Transverse colon (tissue), 4 donors: ENCODE results near the gene UBAP2. TPM values are rescaled to one million over a fixed set of nuclear protein-coding genes. Genes with fewer than 3 reads are reported as not detected.
"Not testable (repeated sequence)": the region's sequence is repeated elsewhere in the genome, so short reads cannot be mapped to it uniquely, and the experiment has no call there.

Experiments
- DNase-seq: peaks from one replicate; pipeline ENCODE4 v3.0.0-alpha.2; 2019
- H3K27ac ChIP-seq, 4 donors: fragments of 200-600 bp; sonication (generic); 2 replicates each; pipeline ENCODE4 v1.5.1; 2016 to 2018; ENCODE audit warnings: inconsistent platforms in 4 of 4
- H3K27me3 ChIP-seq: fragments of 200-600 bp; sonication (generic); 2 replicates; pipeline ENCODE4 v1.5.1; 2017; ENCODE audit warnings: inconsistent platforms
- H3K36me3 ChIP-seq, 4 donors: fragments of 200-600 bp; sonication (generic); 2 replicates each; pipeline ENCODE4 v1.5.1; 2017 to 2019; ENCODE audit warnings: inconsistent platforms in 4 of 4
- H3K4me1 ChIP-seq, 4 donors: fragments of 200-600 bp; sonication (generic); 2 replicates each; pipeline ENCODE4 v1.5.1; 2017 to 2020; ENCODE audit warnings: inconsistent platforms in 4 of 4
- H3K4me3 ChIP-seq, 4 donors: fragments of 200-600 bp; sonication (generic); 1 replicate in 1 of 4; 2 replicates in 3 of 4; pipeline versions ENCODE4 v1.5.1 to v1.6.1; 2017 to 2019; ENCODE audit warnings: inconsistent platforms in 4 of 4
- H3K9me3 ChIP-seq, 2 donors: fragments of 200-600 bp; sonication (generic); 2 replicates each; pipeline ENCODE4 v1.5.1; 2017 to 2019; ENCODE audit warnings: inconsistent platforms in 2 of 2
- EP300 ChIP-seq: sonication (generic); formaldehyde crosslinking; IDR thresholded peaks from one replicate; pipeline ENCODE4 v1.6.1; 2017; ENCODE audit warnings: antibody characterized with exemption, low read depth
- POLR2A ChIP-seq: fragments of 450-650 bp; IDR thresholded peaks from one replicate; pipeline ENCODE4 v1.6.1; 2016; ENCODE audit warnings: antibody characterized with exemption, mild to moderate bottlenecking, moderate library complexity
- POLR2AphosphoS5 ChIP-seq, 3 donors: sonication (generic); formaldehyde crosslinking; IDR thresholded peaks; one replicate each; pipeline ENCODE4 v1.6.1; 2016; ENCODE audit warnings: antibody characterized with exemption in 3 of 3
- WGBS, 2 donors: methylation state at CpG; one replicate each; pipeline ENCODE4 v1.1.5; 2018; ENCODE audit warnings: low coverage in 1 of 2; 5-methylcytosine and 5-hydroxymethylcytosine counted together
- in situ Hi-C, 4 donors: fragments of 200-750 bp; cut with MboI; loops; one replicate each; pipeline versions ENCODE4 v1.15.0 to v1.15.1; 2017; ENCODE audit warnings: low sequenced_read_pairs in 3 of 4, low pct_ligation_motif_present in 1 of 4, low pct_unique_long_range_greater_than_20kb in 1 of 4
- intact Hi-C: fragments of 100-400 bp; cut with DNase I; formaldehyde crosslinking; loops from one replicate; pipeline ENCODE4 v1.15.1; 2023; ENCODE audit warnings: low total_unique reads
- total RNA-seq, 4 donors: library from RNA; depleted of rRNA; stranded (reverse); fragments of >200 nt; gene quantifications; one replicate each; pipeline ENCODE4 v1.1.0, GENCODE V29; 2016
- TF ChIP-seq, protein P1 (sequence below), 5 experiments: fragments of 200-600 bp in 3 of 5; fragments of 450-650 bp in 2 of 5; sonication (generic) in 3 of 5; IDR thresholded peaks; 1 replicate in 2 of 5; 2 replicates in 3 of 5; pipeline ENCODE4 v1.5.1; 2016 to 2017; ENCODE audit warnings: antibody characterized with exemption in 5 of 5, inconsistent platforms in 3 of 5, mild to moderate bottlenecking in 2 of 5, moderate library complexity in 1 of 5

The UBAP2 gene
- total RNA-seq, 4 donors from 2014 or later = 22.5 to 52.1 (median 31.7) TPM

DNA sequence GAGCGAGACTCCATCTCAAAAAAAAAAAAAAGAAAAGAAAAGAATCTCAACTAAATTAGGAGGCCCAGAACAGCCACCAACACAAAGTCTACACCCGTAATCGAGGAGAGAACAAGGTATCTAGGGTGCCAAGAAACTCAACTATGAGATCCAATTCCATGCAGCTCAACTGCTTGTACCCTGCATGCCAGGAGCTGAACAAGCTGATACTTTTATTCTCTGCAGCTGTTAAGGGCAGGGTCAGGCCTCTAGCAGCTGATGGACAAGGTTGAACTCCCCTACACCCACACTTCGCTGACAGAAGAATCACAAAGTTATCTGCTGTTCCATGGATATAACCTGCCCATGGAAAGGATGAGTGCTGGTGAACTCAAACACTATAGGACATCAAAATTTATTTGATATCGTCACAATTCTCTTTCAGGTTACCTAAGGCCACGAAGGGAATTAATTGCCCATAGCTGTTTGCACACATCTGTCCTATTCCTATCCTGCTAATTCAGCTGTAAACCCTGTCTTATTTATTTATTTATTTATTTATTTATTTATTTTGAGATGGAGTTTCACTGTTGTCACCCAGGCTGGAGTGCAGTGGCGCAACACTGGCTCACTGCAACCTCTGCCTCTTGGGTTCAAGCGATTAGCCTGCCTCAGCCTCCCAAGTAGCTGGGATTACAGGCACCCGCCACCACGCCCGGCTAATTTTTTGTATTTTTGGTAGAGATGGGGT, 20.7 kb downstream of the UBAP2 start:
- Histone ChIP-seq H3K27me3 (no peaks in the 10 kb centered on the region), H3K27ac (no peak overlapping the region), H3K9me3 (no peaks in the 10 kb centered on the region), H3K4me1 (peaks cover 0 to 3% (median 0%) of the 10 kb centered on the region in 4 donors), H3K4me3 (no peak overlapping the region), H3K36me3 (peaks cover 0 to 7% (median 0%) of the 10 kb centered on the region in 4 donors)
- intact Hi-C loops = loop anchor here (5.0 kb wide), 1 partner anchor 649 kb away; no protein-coding TSS in a partner anchor
- in situ Hi-C loops = no loop called here
- no peak for DNase-seq
- WGBS, 2 donors = 95 to 98% methylated on average over 9 to 11 of the region's 11 CpGs
- no peak for TF ChIP-seq EP300
- TF ChIP-seq POLR2AphosphoS5 (IDR thresholded peaks at IDR 0.05) = no peak
- no peak for TF ChIP-seq POLR2A
- TF ChIP-seq, protein P1, sequence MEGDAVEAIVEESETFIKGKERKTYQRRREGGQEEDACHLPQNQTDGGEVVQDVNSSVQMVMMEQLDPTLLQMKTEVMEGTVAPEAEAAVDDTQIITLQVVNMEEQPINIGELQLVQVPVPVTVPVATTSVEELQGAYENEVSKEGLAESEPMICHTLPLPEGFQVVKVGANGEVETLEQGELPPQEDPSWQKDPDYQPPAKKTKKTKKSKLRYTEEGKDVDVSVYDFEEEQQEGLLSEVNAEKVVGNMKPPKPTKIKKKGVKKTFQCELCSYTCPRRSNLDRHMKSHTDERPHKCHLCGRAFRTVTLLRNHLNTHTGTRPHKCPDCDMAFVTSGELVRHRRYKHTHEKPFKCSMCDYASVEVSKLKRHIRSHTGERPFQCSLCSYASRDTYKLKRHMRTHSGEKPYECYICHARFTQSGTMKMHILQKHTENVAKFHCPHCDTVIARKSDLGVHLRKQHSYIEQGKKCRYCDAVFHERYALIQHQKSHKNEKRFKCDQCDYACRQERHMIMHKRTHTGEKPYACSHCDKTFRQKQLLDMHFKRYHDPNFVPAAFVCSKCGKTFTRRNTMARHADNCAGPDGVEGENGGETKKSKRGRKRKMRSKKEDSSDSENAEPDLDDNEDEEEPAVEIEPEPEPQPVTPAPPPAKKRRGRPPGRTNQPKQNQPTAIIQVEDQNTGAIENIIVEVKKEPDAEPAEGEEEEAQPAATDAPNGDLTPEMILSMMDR (IDR thresholded peaks at IDR 0.05) = no peak

DNA sequence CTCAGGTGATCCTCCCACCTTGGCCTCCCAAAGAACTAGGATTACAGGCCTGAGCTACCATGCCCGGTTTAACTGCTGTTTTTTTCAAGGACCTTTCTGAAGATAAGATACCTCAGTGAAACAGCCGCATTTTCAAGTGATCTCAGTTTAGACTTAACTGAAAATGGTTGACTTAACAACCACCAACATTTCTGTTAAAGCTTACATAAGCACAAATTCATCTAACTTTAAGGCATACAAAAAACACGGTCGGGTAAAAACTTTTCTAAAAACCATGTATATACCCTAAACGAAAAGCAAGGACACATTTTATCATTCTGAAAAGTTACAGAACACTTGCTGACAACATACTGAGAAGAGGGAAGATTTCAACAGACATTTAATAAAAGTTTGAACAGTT, 22.9 kb downstream of the UBAP2 start:
- Histone ChIP-seq H3K4me3 (no peak overlapping the region), H3K9me3 (no peaks in the 10 kb centered on the region), H3K4me1 (peaks cover 0 to 3% (median 0%) of the 10 kb centered on the region in 4 donors), H3K36me3 (no peaks in the 10 kb centered on the region), H3K27ac (no peak overlapping the region), H3K27me3 (no peaks in the 10 kb centered on the region)
- intact Hi-C loops = loop anchor here (5.0 kb wide), 1 partner anchor 651 kb away; no protein-coding TSS in a partner anchor
- TF ChIP-seq, protein P1 (IDR thresholded peaks at IDR 0.05) = no peak
- TF ChIP-seq EP300 = no peak
- no peak for TF ChIP-seq POLR2A
- TF ChIP-seq POLR2AphosphoS5 (IDR thresholded peaks at IDR 0.05) = no peak
- WGBS, 2 donors = 74 to 84% methylated on average over 3 to 5 of the region's 5 CpGs
- in situ Hi-C loops = no loop called here
- no peak for DNase-seq

DNA sequence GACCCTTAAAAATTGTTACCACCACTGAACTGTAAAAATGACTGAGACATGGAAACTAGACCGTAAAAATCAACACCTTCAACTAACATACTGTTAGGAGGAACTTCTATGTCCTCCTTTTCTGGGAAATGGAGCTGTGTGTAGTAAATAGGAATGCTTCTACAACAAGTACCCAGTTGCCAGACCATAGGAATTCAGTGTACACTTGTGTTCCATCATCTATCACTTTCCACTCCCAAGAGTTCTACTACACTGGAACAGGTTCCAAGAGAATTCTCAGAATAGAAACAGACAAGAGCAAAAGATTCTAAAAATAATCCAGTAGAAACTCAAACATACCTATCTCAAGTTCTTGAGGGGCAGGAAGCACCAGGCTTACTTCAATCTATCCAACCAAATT, 23.6 kb downstream of the UBAP2 start:
- Histone ChIP-seq H3K4me3 (no peak overlapping the region), H3K27me3 (no peaks in the 10 kb centered on the region), H3K4me1 (peaks cover 0 to 3% (median 0%) of the 10 kb centered on the region in 4 donors), H3K9me3 (no peaks in the 10 kb centered on the region), H3K27ac (no peak overlapping the region), H3K36me3 (no peaks in the 10 kb centered on the region)
- no peak for DNase-seq
- 80% methylated on average over 1 of the region's 1 CpG for WGBS, 2 donors
- intact Hi-C loops = loop anchor here (5.0 kb wide), 1 partner anchor 652 kb away; no protein-coding TSS in a partner anchor
- in situ Hi-C loops = no loop called here
- TF ChIP-seq POLR2A (no peak), POLR2AphosphoS5 (IDR thresholded peaks at IDR 0.05) (no peak), EP300 (no peak)
- TF ChIP-seq, protein P1 (IDR thresholded peaks at IDR 0.05) = no peak

DNA sequence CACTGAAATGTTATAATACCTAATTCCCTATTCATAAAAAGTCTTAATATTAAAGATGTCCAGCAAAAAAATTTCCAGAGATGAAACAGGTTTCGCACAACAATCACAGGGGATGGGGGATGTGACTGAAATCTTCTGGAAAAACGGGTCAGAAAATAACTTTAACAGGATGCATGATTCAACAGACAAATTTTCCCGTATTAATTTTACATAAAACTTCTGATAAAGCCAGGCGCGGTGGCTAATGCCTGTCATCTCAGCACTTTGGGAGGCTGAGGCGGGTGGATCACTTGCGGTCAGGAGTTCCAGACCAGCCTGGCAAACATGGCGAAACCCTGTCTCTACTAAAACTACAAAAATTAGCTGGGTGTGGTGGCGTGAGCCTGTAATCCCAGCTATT, 24.2 kb downstream of the UBAP2 start:
- H3K27ac ChIP-seq, H3K4me1 ChIP-seq, H3K27me3 ChIP-seq, DNase-seq, H3K36me3 ChIP-seq, H3K9me3 ChIP-seq, H3K4me3 ChIP-seq, in situ Hi-C loops, intact Hi-C loops: not testable (repeated sequence)
- 90 to 94% methylated on average over 2 to 9 of the region's 9 CpGs for WGBS, 2 donors
